Superior temporal gyrus (tissue), 1 donor: Measurements from ENCODE around the gene RIMS4.
"Not testable (repeated sequence)": the region's sequence is repeated elsewhere in the genome, so short reads cannot be mapped to it uniquely, and the experiment has no call there.

Experiments
- DNase-seq: peaks from one replicate; pipeline ENCODE4 v3.0.0-alpha.2; 2016; ENCODE audit errors: extremely low spot score

Gene RIMS4

GRCh38 chr20:44830995-44831394 is 20.6 kb upstream of the RIMS4 start:
- no peak for DNase-seq

DNA sequence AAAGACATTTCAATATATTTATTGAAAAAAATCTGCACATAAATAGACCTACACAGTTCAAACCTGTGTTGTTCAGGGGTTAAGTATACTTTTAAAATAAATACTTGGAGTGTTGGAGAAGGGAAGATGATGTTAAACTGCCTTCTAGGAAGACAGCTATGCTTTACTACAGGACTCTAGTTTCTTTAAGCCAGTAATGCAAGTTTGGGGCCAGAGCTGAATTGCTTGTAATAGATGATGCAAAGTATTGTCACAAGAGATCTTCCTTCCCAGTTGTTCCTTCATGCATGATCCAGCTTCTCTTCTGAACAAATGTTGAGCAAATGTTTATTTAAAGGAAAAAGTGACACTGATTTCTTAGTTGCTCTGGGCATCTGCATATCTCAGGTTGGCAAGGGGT is 20.2 kb upstream of the RIMS4 start:
- DNase-seq = no peak

- DNase-seq = no peak
Measured at GRCh38 chr20:44829688-44830087, 19.3 kb upstream of the RIMS4 start.

DNA sequence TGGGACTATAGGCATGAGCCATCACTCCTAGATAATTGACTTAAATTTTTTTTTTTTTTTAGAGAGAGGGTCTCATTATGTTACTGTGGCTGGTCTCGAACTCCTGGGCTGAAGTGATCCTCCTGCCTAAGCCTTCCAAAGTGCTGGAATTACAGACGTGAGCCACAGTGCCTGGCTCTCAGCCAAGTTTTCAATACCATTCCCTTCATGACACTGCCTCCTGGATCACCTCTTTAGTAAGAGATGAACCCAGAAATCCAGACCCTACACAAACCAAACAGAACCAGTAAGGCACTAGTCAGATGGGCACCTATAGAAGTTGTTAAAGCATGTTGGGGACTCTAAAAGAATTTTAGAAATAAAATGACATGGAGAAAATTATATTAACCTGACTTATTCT is 18.3 kb upstream of the RIMS4 start:
- DNase-seq = no peak

- no peak for DNase-seq
Measured at GRCh38 chr20:44827401-44827800, 17.1 kb upstream of the RIMS4 start.

- DNase-seq = not testable (repeated sequence)
Measured at GRCh38 chr20:44821576-44821975, 11.2 kb upstream of the RIMS4 start.

GRCh38 chr20:44819936-44820335 is 9.6 kb upstream of the RIMS4 start:
- no peak for DNase-seq

DNA sequence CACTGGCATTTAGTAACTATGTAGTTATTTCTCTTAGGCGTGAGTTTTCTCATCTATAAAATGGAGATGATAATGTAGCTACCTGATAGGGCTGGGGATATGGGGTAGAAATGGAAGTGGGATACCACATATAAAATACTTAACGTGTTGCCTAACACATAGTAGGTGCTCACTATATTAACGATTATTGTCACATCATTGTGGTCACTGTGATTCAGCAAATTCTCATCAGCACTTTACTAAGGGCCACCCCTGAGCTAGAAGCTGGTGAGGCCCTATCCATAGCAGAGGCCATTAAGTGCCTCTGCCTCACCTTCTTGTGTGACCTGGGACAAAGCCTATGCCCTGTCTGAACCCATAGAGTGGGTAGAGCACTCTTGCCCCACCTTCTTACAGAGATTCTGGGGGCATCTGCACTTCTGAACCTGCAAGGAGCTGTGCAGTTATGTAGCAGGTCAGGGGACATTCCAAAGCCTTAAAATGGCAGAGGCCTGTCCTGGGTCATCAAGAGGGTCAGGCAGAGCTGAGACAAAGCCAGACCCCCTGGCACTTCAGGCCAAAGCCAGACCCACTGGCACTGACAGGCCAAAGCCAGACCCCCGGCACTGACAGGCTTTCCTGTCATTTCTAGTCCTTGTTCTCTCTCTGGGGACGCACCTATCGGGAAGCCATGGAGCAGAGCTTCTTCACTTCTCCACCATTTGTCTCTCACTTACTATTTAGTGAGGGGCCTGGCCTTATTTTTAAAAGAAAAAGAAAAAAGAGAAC is 7.0 kb upstream of the RIMS4 start:
- no peak for DNase-seq

GRCh38 chr20:44814937-44815336 is 4.6 kb upstream of the RIMS4 start:
- no peak for DNase-seq

DNA sequence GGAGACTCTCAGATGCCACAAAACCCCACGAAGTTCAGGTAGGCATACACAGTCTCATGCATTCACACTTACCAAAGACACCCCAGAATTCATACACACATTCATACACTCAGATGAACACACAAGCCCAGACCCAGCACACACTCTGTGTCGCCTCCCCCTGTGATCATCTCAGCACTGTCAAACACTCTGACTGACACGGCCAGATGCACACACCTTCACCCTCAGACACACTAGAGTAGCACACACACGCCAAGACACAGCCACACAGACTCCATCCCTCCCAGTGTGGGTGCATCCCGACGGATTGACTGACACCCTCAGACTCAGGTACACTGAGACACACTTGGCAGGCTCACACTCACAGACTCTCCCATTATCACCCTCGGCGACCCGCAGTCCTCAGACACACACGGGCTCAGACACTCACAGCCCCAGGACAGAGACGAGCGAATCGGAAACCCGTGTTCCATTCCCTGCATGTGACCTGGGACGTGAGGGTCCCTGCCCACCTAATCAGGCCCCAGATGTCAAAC is 872 bp upstream of the RIMS4 start:
- no peak for DNase-seq

- no peak for DNase-seq
Measured at GRCh38 chr20:44810061-44810390, 320 bp downstream of the RIMS4 start.

- no peak for DNase-seq
Measured at GRCh38 chr20:44809380-44810060, 826 bp downstream of the RIMS4 start.

DNA sequence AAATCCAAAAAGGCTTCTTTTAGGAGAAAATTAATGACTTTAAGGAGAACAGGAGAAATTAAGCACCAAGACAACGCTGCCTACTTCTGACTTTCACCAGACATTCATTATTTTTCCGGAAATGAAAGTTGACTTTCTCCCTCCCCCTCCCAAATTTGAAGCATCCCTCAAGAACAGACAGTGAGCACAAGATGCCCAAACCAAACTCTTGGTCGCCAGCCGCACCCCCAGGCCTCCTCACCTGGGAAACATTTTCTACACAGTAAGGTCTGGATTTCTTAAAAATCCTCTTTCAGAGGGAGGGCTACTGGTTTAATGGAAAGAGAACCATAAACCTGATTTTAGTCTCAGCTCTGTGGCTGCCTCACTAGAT is 2.7 kb downstream of the RIMS4 start:
- DNase-seq = no peak

DNA sequence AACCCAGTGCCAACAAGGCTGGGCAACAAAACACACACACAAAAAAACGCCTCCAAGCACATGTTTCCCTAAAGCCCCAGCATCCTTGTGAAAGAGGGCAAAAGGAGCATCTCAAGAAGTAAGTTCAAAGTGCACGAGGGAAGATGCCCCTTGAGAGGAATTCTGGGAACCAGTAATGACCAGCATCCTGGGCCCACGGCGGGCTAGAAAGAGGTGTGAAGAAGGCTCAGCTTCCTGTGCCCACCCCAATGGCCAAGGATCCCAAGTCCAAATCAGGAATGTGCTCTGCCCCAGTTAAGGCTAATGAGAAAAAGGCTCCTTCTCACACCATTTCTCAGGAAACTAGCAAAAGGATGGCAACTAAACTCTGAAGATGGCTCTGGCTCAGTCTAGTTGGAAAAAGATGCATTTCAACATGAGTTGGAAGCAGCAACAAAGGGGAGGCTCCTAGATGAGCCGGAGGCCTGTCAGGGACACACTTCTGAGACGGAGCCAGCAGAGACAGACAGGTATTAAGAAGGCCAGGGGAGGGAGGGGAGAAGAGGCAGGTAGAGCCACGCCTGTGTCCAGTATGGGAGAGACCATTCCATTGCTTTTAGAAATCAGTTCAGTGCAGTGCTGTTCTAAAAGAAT is 3.2 kb downstream of the RIMS4 start:
- no peak for DNase-seq

- DNase-seq = peak; percentile 71
Measured at GRCh38 chr20:44805979-44806620, 4.2 kb downstream of the RIMS4 start.

DNA sequence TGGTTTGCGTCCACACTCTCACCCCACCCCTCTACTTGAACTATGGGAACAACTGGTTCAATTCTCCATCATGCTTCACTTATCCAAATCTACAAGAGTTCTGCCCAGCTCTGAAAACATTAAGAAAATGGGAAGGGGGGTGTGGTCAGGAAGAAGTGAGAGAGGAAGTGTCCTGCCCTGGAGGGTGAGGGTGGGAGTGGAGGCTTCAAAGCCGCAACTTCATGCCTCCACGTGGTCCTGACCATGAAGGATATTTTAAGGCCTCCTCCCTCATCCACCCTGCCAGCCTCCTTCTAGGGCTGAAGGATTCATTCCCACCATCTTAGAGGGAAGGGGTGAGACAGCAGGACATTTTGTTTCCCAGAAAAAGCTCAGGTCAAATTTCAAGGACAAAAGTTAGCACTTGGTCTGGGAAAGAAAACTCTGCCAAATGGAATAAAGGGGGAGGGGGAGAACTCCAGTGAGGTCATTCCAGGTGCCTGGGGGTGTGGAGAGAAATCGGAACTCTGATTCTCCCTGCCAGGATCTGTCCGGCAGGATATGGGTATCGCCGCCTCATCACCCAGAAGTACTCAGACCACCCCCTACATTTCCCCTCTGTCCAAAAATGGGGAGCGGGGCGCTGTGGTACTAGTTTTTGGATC is 4.9 kb downstream of the RIMS4 start:
- DNase-seq = no peak

DNA sequence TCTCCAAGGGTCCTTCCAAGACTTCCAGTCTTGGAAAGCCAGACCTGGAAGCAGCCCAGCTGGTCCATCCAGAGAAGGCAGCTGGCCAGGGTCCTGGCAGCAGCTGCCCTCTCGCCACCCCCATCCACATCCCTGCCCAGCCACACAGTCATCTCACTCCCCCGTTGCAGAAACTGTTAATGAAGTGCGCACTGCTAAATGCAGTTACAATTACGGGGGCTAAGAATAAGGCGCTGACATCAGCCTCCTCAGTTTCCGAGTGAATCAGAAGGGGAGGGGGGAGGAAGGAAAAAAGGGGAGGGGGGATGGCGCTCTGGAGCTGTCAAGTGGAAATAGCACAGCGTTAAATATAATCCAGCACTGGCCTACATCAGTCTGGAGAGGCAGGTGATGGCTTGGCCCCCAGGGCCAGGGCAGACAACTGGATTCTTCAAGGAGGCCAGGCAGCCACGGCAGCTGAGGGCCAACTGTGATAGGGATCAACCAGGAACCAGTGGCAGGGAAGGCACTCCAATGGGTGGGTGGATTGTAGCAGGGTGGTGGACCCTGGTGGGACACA is 6.9 kb downstream of the RIMS4 start:
- no peak for DNase-seq

- no peak for DNase-seq
Measured at GRCh38 chr20:44802702-44803101, 7.6 kb downstream of the RIMS4 start.

GRCh38 chr20:44800391-44801046 is 9.8 kb downstream of the RIMS4 start:
- DNase-seq = no peak

DNA sequence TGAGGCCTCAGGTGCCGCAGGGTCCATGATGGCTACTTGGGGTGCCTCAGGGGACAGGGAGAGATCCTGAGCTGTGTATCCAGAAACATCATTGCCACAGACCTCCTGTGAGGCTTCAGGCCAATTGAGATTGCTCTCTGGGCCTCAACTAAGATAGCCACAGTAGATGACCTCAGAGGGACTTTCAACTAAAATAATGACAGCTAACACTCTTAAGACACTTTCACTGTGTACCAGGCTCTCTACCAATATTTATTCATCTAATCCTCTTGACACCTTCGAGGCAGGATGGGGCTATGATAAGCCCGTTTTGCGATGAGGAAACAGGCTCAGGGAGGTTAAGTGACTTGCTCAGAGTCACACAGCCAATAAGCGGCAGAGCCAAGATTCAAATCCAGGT is 10.7 kb downstream of the RIMS4 start:
- no peak for DNase-seq
